Osteoblast (primary cell): ENCODE measurements around the gene WBP1L. TPM values are rescaled to one million over a fixed set of nuclear protein-coding genes. Genes with fewer than 3 reads are reported as not detected.

Source experiments
- DNase-seq: peaks from one replicate; pipeline ENCODE4 v3.0.0; 2011; ENCODE audit warnings: low spot score, mixed read lengths; ENCODE audit not compliant: insufficient read length; ENCODE audit errors: missing footprints
- H2AFZ ChIP-seq: 2 replicates; pipeline ENCODE4 v1.6.0; 2011; ENCODE audit warnings: mild to moderate bottlenecking, low read length
- H3K27ac ChIP-seq: 2 replicates; pipeline ENCODE4 v1.5.1; 2011; ENCODE audit warnings: mild to moderate bottlenecking, low read depth, low read length, moderate library complexity
- H3K27me3 ChIP-seq: 2 replicates; pipeline ENCODE4 v1.6.0; 2012; ENCODE audit warnings: mild to moderate bottlenecking, control low read depth, inconsistent platforms, low read length, moderate library complexity; ENCODE audit not compliant: insufficient read depth
- H3K36me3 ChIP-seq: 2 replicates; pipeline ENCODE4 v1.5.1; 2011; ENCODE audit warnings: mild to moderate bottlenecking, low read length, control low read depth, moderate library complexity; ENCODE audit not compliant: insufficient read depth
- H3K4me1 ChIP-seq: 2 replicates; pipeline ENCODE4 v1.5.1; 2011; ENCODE audit warnings: mild to moderate bottlenecking, low read length, control low read depth, moderate library complexity; ENCODE audit not compliant: insufficient read depth
- H3K4me2 ChIP-seq: 2 replicates; pipeline ENCODE4 v1.6.0; 2011; ENCODE audit warnings: mild to moderate bottlenecking, low read length; ENCODE audit not compliant: insufficient read depth
- H3K4me3 ChIP-seq: fragments of 200-600 bp; sonication (generic); 3 replicates; pipeline ENCODE4 v1.5.1; 2012; ENCODE audit warnings: mild to moderate bottlenecking, low read length, inconsistent platforms; ENCODE audit not compliant: insufficient read depth
- H3K79me2 ChIP-seq: 2 replicates; pipeline ENCODE4 v1.6.0; 2012; ENCODE audit warnings: mild to moderate bottlenecking, low read length, control low read depth, inconsistent platforms; ENCODE audit not compliant: insufficient read depth
- H3K9me3 ChIP-seq: 2 replicates; pipeline ENCODE4 v1.5.1; 2011; ENCODE audit warnings: low read depth, low read length, control low read depth
- H4K20me1 ChIP-seq: 2 replicates; pipeline ENCODE4 v1.6.0; 2012; ENCODE audit warnings: mild to moderate bottlenecking, low read length, control low read depth; ENCODE audit not compliant: insufficient read depth
- CTCF ChIP-seq: IDR thresholded peaks from 2 replicates; pipeline ENCODE4 v1.5.1; 2011; ENCODE audit warnings: mild to moderate bottlenecking, low read depth, low read length, moderate library complexity; ENCODE audit errors: extremely low read depth
- total RNA-seq: library from RNA; depleted of rRNA; stranded (reverse); fragments of >200 nt; gene quantifications from 2 replicates; pipeline ENCODE4 v1.2.3, GENCODE V29; 2012

The WBP1L gene
- total RNA-seq, 1 donor: 76.4 TPM

GRCh38 chr10:102764470-102765161 lies 20.9 kb downstream of the WBP1L start:
- peaks cover 86% of the 10 kb centered on the region for H3K79me2 ChIP-seq
- no peaks in the 10 kb centered on the region for H3K9me3 ChIP-seq
- peaks cover 24% of the 10 kb centered on the region for H3K4me1 ChIP-seq
- H3K4me2 ChIP-seq: no peak overlapping the region
- H3K27ac ChIP-seq: no peak overlapping the region
- H3K27me3 ChIP-seq: no peaks in the 10 kb centered on the region
- peaks cover 4% of the 10 kb centered on the region for H3K36me3 ChIP-seq
- no peak overlapping the region for H2AFZ ChIP-seq
- TF ChIP-seq CTCF: no peak
- DNase-seq: no peak
- peaks cover 27% of the 10 kb centered on the region for H4K20me1 ChIP-seq
- H3K4me3 ChIP-seq: no peak overlapping the region

- Histone ChIP-seq H3K4me2 (no peak overlapping the region), H3K79me2 (peaks cover 86% of the 10 kb centered on the region), H3K9me3 (no peaks in the 10 kb centered on the region), H3K27me3 (no peaks in the 10 kb centered on the region), H2AFZ (no peak overlapping the region), H3K27ac (no peak overlapping the region), H4K20me1 (peaks cover 33% of the 10 kb centered on the region), H3K36me3 (peaks cover 4% of the 10 kb centered on the region), H3K4me3 (no peak overlapping the region), H3K4me1 (peaks cover 28% of the 10 kb centered on the region)
- TF ChIP-seq CTCF: no peak
- no peak for DNase-seq
Measured at GRCh38 chr10:102765336-102765735, 21.6 kb downstream of the WBP1L start.

GRCh38 chr10:102767428-102768160 lies 23.8 kb downstream of the WBP1L start:
- Histone ChIP-seq H3K79me2 (peaks cover 83% of the 10 kb centered on the region), H3K4me2 (no peak overlapping the region), H3K27me3 (no peaks in the 10 kb centered on the region), H4K20me1 (peaks cover 31% of the 10 kb centered on the region), H3K4me3 (no peak overlapping the region), H3K36me3 (peaks cover 4% of the 10 kb centered on the region), H3K9me3 (no peaks in the 10 kb centered on the region), H3K4me1 (peaks cover 28% of the 10 kb centered on the region), H3K27ac (no peak overlapping the region), H2AFZ (no peak overlapping the region)
- TF ChIP-seq CTCF: no peak
- peak; percentile 18 for DNase-seq

- no peak overlapping the region for H3K27ac ChIP-seq
- no peaks in the 10 kb centered on the region for H3K27me3 ChIP-seq
- DNase-seq: no peak
- peaks cover 81% of the 10 kb centered on the region for H3K79me2 ChIP-seq
- no peak for TF ChIP-seq CTCF
- H3K4me3 ChIP-seq: no peak overlapping the region
- H4K20me1 ChIP-seq: peaks cover 27% of the 10 kb centered on the region
- peaks cover 40% of the 10 kb centered on the region for H3K4me1 ChIP-seq
- no peak overlapping the region for H2AFZ ChIP-seq
- H3K9me3 ChIP-seq: no peaks in the 10 kb centered on the region
- H3K36me3 ChIP-seq: no peaks in the 10 kb centered on the region
- no peak overlapping the region for H3K4me2 ChIP-seq
Measured at GRCh38 chr10:102769375-102770107, 25.8 kb downstream of the WBP1L start.
